NCI-H1092 (cell line): ENCODE data around the gene SLTM.
"Not testable (repeated sequence)": the region's sequence is repeated elsewhere in the genome, so short reads cannot be mapped to it uniquely, and the experiment has no call there.

Source experiments
- DNase-seq: peaks from one replicate; lab custom pipeline; 2025; lab: John Stamatoyannopoulos, UW

The SLTM gene

GRCh38 chr15:58933281-58934113 is at the start of gene SLTM:
Gene SLTM (minus strand): TSS chr15:58933679. CDS start chr15:58933565, 114 bp downstream.
- DNase-seq, result peak; percentile 69

- no peak for DNase-seq
Measured at GRCh38 chr15:58983261-58983660, 49.8 kb upstream of the SLTM start.

GRCh38 chr15:58981808-58982475 is 48.5 kb upstream of the SLTM start:
- no peak for DNase-seq

- no peak for DNase-seq
Measured at GRCh38 chr15:58980351-58980939, 47.0 kb upstream of the SLTM start.

- no peak for DNase-seq
Measured at GRCh38 chr15:58977887-58978286, 44.4 kb upstream of the SLTM start.

- DNase-seq, result no peak
Measured at GRCh38 chr15:58967479-58967878, 34.0 kb upstream of the SLTM start.

GRCh38 chr15:58966698-58967097 is 33.2 kb upstream of the SLTM start:
- no peak for DNase-seq

GRCh38 chr15:58962662-58963565 is 29.4 kb upstream of the SLTM start:
- no peak for DNase-seq

- no peak for DNase-seq
Measured at GRCh38 chr15:58962136-58962535, 28.7 kb upstream of the SLTM start.

GRCh38 chr15:58958811-58959210 is 25.3 kb upstream of the SLTM start:
- DNase-seq, result no peak

GRCh38 chr15:58957101-58957973 is 23.9 kb upstream of the SLTM start:
- peak; percentile 24 for DNase-seq

- no peak for DNase-seq
Measured at GRCh38 chr15:58952751-58953150, 19.3 kb upstream of the SLTM start.

- DNase-seq, result no peak
Measured at GRCh38 chr15:58951388-58952007, 18.0 kb upstream of the SLTM start.

GRCh38 chr15:58947179-58947578 is 13.7 kb upstream of the SLTM start:
- DNase-seq, result no peak

GRCh38 chr15:58934974-58935373 is 1.5 kb upstream of the SLTM start:
- DNase-seq, result not testable (repeated sequence)

- DNase-seq, result no peak
Measured at GRCh38 chr15:58934521-58934920, 1.0 kb upstream of the SLTM start.

GRCh38 chr15:58934114-58934447 is 602 bp upstream of the SLTM start:
- DNase-seq, result no peak

GRCh38 chr15:58932710-58933280 is 684 bp downstream of the SLTM start:
- DNase-seq, result peak; percentile 14

GRCh38 chr15:58931987-58932588 is 1.4 kb downstream of the SLTM start:
- DNase-seq, result no peak

- DNase-seq, result no peak
Measured at GRCh38 chr15:58929891-58930416, 3.5 kb downstream of the SLTM start.
